22Rv1 (cell line): ENCODE measurements around the gene SUGCT.

Experiments
- H3K27ac ChIP-seq: fragments of 450-650 bp; 2 replicates; pipeline ENCODE4 v1.5.1; 2017
- CTCF ChIP-seq: fragments of 450-650 bp; IDR thresholded peaks from 2 replicates; pipeline ENCODE4 v1.5.1; 2017; ENCODE audit warnings: mild to moderate bottlenecking
- ZFX ChIP-seq: fragments of 450-650 bp; IDR thresholded peaks from 2 replicates; pipeline ENCODE4 v1.6.1; 2017; ENCODE audit warnings: antibody characterized with exemption, borderline replicate concordance

Gene SUGCT

GRCh38 chr7:40579401-40579800 lies 444.6 kb downstream of the SUGCT start:
- TF ChIP-seq ZFX (no peak), CTCF (no peak)
- no peak overlapping the region for H3K27ac ChIP-seq

- TF ChIP-seq CTCF: no peak
- TF ChIP-seq ZFX: no peak
- H3K27ac ChIP-seq: no peak overlapping the region
Measured at GRCh38 chr7:40580776-40581175, 446.0 kb downstream of the SUGCT start.

GRCh38 chr7:40582539-40582938 lies 447.7 kb downstream of the SUGCT start:
- H3K27ac ChIP-seq: no peak overlapping the region
- TF ChIP-seq ZFX: no peak
- TF ChIP-seq CTCF: no peak

GRCh38 chr7:40583667-40584444 lies 449.1 kb downstream of the SUGCT start:
- no peak for TF ChIP-seq CTCF
- TF ChIP-seq ZFX: no peak
- H3K27ac ChIP-seq: no peak overlapping the region

- TF ChIP-seq CTCF (no peak), ZFX (no peak)
- no peak overlapping the region for H3K27ac ChIP-seq
Measured at GRCh38 chr7:40584667-40585433, 450.0 kb downstream of the SUGCT start.

- H3K27ac ChIP-seq: no peak overlapping the region
- no peak for TF ChIP-seq ZFX
- no peak for TF ChIP-seq CTCF
Measured at GRCh38 chr7:40586197-40586596, 451.4 kb downstream of the SUGCT start.

GRCh38 chr7:40587419-40587818 lies 452.6 kb downstream of the SUGCT start:
- H3K27ac ChIP-seq: no peak overlapping the region
- TF ChIP-seq CTCF (no peak), ZFX (no peak)
